DMS79 (cell line): ENCODE measurements around the gene METTL1.
"Not testable (repeated sequence)": the region's sequence is repeated elsewhere in the genome, so short reads cannot be mapped to it uniquely, and the experiment has no call there.

Source experiments
- DNase-seq: peaks from one replicate; lab custom pipeline; 2025; lab: John Stamatoyannopoulos, UW

Gene METTL1

DNA sequence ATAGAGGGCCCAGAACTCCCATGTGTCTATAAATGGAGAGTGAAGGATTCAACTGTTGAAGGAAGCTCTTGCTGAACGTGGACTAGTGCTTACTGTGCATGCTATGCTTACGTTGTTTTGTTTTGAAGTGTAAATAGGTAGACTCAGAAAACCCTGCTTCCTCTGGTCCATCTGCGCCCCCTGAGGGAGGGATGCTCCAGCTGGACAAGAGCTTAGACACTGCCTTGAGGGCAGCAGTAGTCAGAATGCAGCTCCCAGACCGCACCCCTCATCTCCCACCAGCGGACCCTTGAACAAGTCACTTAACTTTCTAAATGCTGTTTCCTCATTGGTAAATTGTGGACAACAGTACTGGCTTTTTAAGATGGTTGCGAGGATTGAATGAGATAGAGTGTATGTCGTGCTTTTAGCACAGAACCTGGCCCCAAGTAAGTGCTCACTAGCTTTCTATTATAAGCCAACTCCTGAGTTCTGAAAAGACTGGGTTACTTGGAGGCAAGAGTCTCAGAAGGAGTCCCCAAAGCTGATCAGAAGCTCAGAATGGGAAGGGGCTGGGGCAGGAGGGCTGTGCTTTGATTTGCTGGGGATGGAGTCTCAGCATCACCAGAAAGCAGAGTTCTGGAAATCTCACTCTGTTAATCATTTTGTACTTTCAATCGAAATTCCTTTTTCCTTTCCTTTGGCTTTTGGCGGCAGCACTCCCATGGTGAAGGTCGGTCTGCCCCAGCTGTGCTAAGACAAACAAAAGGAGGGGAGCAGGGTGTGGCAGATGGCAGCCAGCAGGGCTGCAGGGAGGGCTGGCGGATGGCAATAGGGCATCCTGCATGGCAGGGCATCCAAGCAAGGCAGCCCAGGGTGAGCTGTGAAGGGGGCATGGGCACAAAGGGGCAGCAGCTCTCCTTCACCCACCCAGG lies 48.9 kb downstream of the METTL1 start:
- DNase-seq: no peak

DNA sequence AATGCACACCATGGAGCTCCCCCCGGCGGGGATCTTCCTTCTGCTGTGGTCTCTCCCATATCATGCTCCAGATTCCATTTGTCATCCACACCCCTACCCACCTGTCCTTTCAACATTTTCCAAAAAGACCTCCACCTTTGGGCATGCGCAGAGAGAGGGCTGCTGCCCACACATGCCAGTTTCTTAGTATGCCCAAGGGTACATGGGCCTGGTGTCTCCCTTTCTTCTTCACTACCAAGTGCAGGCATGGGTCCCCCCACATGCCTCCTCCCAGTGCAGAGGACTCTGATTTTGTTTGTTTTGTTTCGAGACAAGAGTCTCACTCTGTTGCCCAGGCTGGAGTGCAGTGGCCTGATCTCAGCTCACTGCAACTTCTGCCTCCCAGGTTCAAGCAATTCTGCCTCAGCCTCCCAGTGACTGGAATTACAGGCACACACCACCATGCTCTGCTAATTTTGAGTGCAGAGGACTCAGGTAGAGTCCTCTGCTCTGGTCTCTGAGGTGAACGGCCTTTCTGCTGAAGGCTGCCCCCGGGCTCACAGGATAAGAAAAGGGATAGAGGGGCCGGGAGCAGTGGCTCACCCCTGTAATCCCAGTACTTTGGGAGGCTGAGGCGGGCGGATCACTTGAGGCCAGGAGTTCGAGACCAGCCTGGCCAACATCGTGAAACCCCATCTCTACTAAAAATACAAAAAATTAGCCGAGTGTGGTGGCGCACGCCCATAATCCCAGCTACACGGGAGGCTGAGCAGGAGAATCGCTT lies 49.9 kb downstream of the METTL1 start:
- not testable (repeated sequence) for DNase-seq

DNA sequence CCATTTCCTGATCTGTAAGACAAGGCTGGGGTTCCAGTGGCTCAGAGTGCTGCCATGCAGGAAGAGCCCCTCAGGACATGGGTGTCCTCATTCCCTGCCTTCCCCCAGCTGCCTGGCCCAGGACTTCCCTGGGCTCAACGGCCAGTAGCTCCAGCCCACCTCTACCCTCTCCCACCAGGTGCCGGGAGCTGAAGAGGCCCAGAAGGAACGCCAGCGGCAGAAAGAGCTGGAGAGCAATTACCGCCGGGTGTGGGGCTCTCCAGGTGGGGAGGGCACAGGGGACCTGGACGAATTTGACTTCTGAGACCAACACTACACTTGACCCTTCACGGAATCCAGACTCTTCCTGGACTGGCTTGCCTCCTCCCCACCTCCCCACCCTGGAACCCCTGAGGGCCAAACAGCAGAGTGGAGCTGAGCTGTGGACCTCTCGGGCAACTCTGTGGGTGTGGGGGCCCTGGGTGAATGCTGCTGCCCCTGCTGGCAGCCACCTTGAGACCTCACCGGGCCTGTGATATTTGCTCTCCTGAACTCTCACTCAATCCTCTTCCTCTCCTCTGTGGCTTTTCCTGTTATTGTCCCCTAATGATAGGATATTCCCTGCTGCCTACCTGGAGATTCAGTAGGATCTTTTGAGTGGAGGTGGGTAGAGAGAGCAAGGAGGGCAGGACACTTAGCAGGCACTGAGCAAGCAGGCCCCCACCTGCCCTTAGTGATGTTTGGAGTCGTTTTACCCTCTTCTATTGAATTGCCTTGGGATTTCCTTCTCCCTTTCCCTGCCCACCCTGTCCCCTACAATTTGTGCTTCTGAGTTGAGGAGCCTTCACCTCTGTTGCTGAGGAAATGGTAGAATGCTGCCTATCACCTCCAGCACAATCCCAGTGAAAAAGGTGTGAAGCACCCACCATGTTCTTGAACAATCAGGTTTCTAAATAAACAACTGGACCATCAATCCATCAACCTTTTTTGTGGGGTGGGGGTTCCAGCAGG lies 51.0 kb downstream of the METTL1 start:
- no peak for DNase-seq

DNA sequence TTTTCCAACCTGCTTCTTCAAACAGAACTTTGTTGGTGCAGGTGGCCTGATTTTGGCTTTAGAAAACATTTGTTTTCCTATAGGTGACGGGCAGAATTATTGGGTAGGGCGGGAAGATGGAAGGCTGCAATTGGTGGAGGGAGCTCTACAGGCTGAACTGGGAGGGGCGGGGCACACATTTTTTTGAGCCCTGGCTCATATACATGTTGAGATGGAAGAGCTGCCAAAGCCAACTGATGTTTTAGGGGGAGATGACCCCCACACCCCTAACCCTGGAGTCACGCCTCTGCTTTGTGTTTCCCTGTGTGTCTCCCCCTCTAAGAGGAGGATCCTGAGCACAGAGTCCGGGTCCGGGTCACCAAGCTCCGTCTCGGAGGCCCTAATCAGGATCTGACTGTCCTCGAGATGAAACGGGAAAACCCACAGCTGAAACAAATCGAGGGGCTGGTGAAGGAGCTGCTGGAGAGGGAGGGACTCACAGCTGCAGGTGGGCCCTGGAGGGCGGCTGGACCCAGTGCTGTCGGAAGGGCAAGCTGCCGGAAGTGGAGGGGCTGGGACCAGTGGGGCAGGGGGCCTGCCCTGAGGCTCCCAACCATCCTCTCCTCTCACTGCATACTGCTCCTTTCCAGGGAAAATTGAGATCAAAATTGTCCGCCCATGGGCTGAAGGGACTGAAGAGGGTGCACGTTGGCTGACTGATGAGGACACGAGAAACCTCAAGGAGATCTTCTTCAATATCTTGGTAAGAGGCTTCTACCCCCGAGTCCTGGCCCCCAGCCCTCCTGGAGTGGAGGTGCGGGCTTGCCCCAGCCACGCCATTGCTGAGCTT lies 51.9 kb downstream of the METTL1 start:
- no peak for DNase-seq

DNA sequence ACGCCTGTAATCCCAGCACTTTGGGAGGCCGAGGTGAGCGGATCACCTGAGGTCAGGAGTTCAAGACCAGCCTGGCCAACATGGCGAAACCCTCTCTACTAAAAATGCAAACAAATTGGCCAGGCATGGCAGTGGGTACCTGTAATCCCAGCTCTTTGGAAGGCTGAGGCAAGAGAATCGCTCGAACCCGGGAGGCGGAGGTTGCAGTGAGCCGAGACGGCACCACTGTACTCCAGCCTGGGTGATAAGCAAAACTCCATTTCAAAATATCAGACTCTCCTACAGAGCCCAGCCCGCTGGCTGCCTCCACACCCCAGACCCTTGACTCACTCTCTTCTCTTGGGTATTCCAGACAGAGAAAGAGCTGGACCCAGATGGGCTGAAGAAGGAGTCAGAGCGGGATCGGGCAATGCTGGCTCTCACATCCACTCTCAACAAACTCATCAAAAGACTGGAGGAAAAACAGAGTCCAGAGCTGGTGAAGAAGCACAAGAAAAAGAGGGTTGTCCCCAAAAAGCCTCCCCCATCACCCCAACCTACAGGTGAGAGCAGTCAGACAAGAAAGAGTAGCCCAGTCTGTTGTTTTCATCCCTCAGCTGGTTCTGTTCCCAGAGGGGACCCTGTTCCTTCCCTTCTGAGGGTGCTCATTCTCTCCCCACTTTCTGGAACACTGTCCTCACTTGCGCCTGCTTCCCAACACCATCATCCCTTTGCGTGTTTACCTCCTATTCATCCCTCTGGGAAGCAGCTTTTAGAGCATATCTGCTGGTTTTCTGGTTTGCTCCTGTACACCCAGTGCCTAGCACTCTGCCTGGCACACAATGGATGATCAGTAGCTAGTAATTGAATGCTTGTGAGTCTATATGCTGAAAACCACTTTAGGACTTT lies 53.0 kb downstream of the METTL1 start:
- DNase-seq: no peak
